Liver (tissue), 9 donors: Measurements from ENCODE around the gene ENTREP3. TPM values are rescaled to one million over a fixed set of nuclear protein-coding genes. Genes with fewer than 3 reads are reported as not detected.

Source experiments
- DNase-seq: peaks from one replicate; pipeline ENCODE4 v3.0.0-alpha.2; 2017; ENCODE audit warnings: low spot score
- H3K27ac ChIP-seq, 2 donors: one replicate each; pipeline ENCODE4 v1.7.0; 2013; ENCODE audit warnings: inconsistent platforms in 2 of 2, low read length in 2 of 2, control low read depth in 1 of 2, low read depth in 1 of 2, mild to moderate bottlenecking in 1 of 2
- H3K27me3 ChIP-seq, 4 donors: one replicate each; pipeline versions ENCODE4 v1.6.1 to v1.7.0; 2013; ENCODE audit warnings: low read length in 3 of 4, inconsistent platforms in 1 of 4, mild to moderate bottlenecking in 1 of 4, moderate library complexity in 1 of 4; ENCODE audit not compliant: control insufficient read depth in 4 of 4, insufficient read depth in 4 of 4
- H3K36me3 ChIP-seq, 4 donors: one replicate each; pipeline versions ENCODE4 v1.6.1 to v1.7.0; 2013; ENCODE audit warnings: low read length in 3 of 4, mild to moderate bottlenecking in 3 of 4, low read depth in 1 of 4, moderate library complexity in 1 of 4; ENCODE audit not compliant: control insufficient read depth in 4 of 4, insufficient read depth in 3 of 4
- H3K4me1 ChIP-seq, 4 donors: one replicate each; pipeline versions ENCODE4 v1.6.1 to v1.7.0; 2013; ENCODE audit warnings: low read length in 3 of 4, mild to moderate bottlenecking in 3 of 4, moderate library complexity in 1 of 4; ENCODE audit not compliant: control insufficient read depth in 4 of 4, insufficient read depth in 4 of 4
- H3K4me3 ChIP-seq, 3 donors: one replicate each; pipeline versions ENCODE4 v1.6.1 to v1.7.0; 2013; ENCODE audit warnings: low read length in 3 of 3, control low read depth in 1 of 3, low read depth in 1 of 3, mild to moderate bottlenecking in 1 of 3
- H3K9ac ChIP-seq, 2 donors: one replicate each; pipeline ENCODE4 v1.7.0; 2013; ENCODE audit warnings: low read length in 2 of 2, mild to moderate bottlenecking in 2 of 2, moderate library complexity in 2 of 2, control low read depth in 1 of 2, low read depth in 1 of 2
- H3K9me3 ChIP-seq, 4 donors: one replicate each; pipeline versions ENCODE4 v1.6.1 to v1.7.0; 2013; ENCODE audit warnings: low read length in 3 of 4; ENCODE audit not compliant: control insufficient read depth in 4 of 4
- CTCF ChIP-seq: fragments of 150-350 bp; IDR thresholded peaks from 2 replicates; pipeline ENCODE4 v1.5.1; 2017; ENCODE audit warnings: improper control_type of control experiment, low read depth, low read length; ENCODE audit not compliant: missing input control
- EGR1 ChIP-seq, 2 donors: IDR thresholded peaks; 2 replicates each; pipeline ENCODE4 v1.6.1; 2016 to 2018; ENCODE audit warnings: antibody characterized with exemption in 2 of 2, low read depth in 2 of 2
- FOXA1 ChIP-seq: IDR thresholded peaks from 2 replicates; pipeline ENCODE4 v1.6.1; 2016; ENCODE audit warnings: antibody characterized with exemption
- FOXA2 ChIP-seq: IDR thresholded peaks from 2 replicates; pipeline ENCODE4 v1.6.1; 2016; ENCODE audit warnings: antibody characterized with exemption
- GABPA ChIP-seq, 2 donors: IDR thresholded peaks in 1 of 2; conservative IDR thresholded peaks in 1 of 2; 2 replicates each; pipeline ENCODE4 v1.6.1; 2016; ENCODE audit warnings: antibody characterized with exemption in 2 of 2, mild to moderate bottlenecking in 1 of 2, moderate library complexity in 1 of 2
- HNF4A ChIP-seq, 2 donors: conservative IDR thresholded peaks; 2 replicates each; pipeline ENCODE4 v1.6.1; 2016; ENCODE audit warnings: antibody characterized with exemption in 2 of 2, mild to moderate bottlenecking in 2 of 2
- HNF4G ChIP-seq: IDR thresholded peaks from 2 replicates; pipeline ENCODE4 v1.6.1; 2016; ENCODE audit warnings: antibody characterized with exemption
- JUND ChIP-seq, 2 donors: IDR thresholded peaks; 2 replicates each; pipeline ENCODE4 v1.6.1; 2016; ENCODE audit warnings: antibody characterized with exemption in 2 of 2
- MAX ChIP-seq: IDR thresholded peaks from 2 replicates; pipeline ENCODE4 v1.6.1; 2016; ENCODE audit warnings: antibody characterized with exemption
- NR2F2 ChIP-seq: IDR thresholded peaks from 2 replicates; pipeline ENCODE4 v1.6.1; 2016; ENCODE audit warnings: antibody characterized with exemption
- RAD21 ChIP-seq, 2 donors: IDR thresholded peaks; 2 replicates each; pipeline ENCODE4 v1.6.1; 2016; ENCODE audit warnings: antibody characterized with exemption in 2 of 2, mild to moderate bottlenecking in 2 of 2
- REST ChIP-seq: IDR thresholded peaks from 2 replicates; pipeline ENCODE4 v1.6.1; 2016; ENCODE audit warnings: antibody characterized with exemption, mild to moderate bottlenecking
- RXRA ChIP-seq, 2 donors: IDR thresholded peaks; 2 replicates each; pipeline ENCODE4 v1.6.1; 2017 to 2018; ENCODE audit warnings: antibody characterized with exemption in 2 of 2, mild to moderate bottlenecking in 1 of 2
- SP1 ChIP-seq: IDR thresholded peaks from 2 replicates; pipeline ENCODE4 v1.6.1; 2018; ENCODE audit warnings: antibody characterized with exemption, mild to moderate bottlenecking
- TAF1 ChIP-seq: conservative IDR thresholded peaks from 2 replicates; pipeline ENCODE4 v1.6.1; 2016; ENCODE audit warnings: antibody characterized with exemption, mild to moderate bottlenecking
- YY1 ChIP-seq: IDR thresholded peaks from 2 replicates; pipeline ENCODE4 v1.6.1; 2016; ENCODE audit warnings: antibody characterized with exemption, mild to moderate bottlenecking
- ZBTB33 ChIP-seq: IDR thresholded peaks from 2 replicates; pipeline ENCODE4 v1.6.1; 2016; ENCODE audit warnings: antibody characterized with exemption
- WGBS: extraction: QIAGEN DNeasy Blood & Tissue Kit; methylation state at CpG from one replicate; pipeline ENCODE4 v1.1.7; 2013; 5-methylcytosine and 5-hydroxymethylcytosine counted together
- polyA plus RNA-seq, 2 donors: library from polyadenylated mRNA; stranded (reverse) in 1 of 2; unstranded in 1 of 2; fragments of 200-250 nt in 1 of 2; fragments of >200 nt in 1 of 2; fragmentation: Nextera tagmentation in 1 of 2; extraction: Ambion mirVana in 1 of 2; gene quantifications; one replicate each; pipeline versions ENCODE4 v1.2.1 to v1.2.3, GENCODE V29; 2013 to 2015
- total RNA-seq, 2 donors: library from RNA; depleted of rRNA; stranded (reverse); fragments of >200 nt; gene quantifications; one replicate each; pipeline ENCODE4 v1.2.3, GENCODE V29; 2014
- TF ChIP-seq, protein P1 (sequence below): IDR thresholded peaks from 2 replicates; pipeline ENCODE4 v1.6.1; 2016; ENCODE audit warnings: antibody characterized with exemption
- donor health status: healthy.
- donor health status: healthy.
- donor health status: healthy.
- donor health status: healthy.
- donor health status: healthy.

The ENTREP3 gene
- total and polyA plus RNA-seq, 4 donors = 2.8 to 7.9 (median 3.5) TPM

GRCh38 chr1:155296661-155297060, 41.4 kb upstream of the ENTREP3 start:
- H3K9me3 ChIP-seq = no peaks in the 10 kb centered on the region
- WGBS = 89% methylated on average over 3 of the region's 3 CpGs
- H3K9ac ChIP-seq = no peak overlapping the region
- H3K36me3 ChIP-seq = peaks cover 0 to 37% (median 22%) of the 10 kb centered on the region in 4 donors
- no peaks in the 10 kb centered on the region for H3K27me3 ChIP-seq
- no peak for DNase-seq
- TF ChIP-seq HNF4G = no peak
- no peak for TF ChIP-seq CTCF
- TF ChIP-seq YY1 = no peak
- no peak for TF ChIP-seq RXRA (IDR thresholded peaks at IDR 0.05)
- TF ChIP-seq, protein P1, sequence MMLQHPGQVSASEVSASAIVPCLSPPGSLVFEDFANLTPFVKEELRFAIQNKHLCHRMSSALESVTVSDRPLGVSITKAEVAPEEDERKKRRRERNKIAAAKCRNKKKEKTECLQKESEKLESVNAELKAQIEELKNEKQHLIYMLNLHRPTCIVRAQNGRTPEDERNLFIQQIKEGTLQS = no peak
- no peak for TF ChIP-seq MAX
- no peak for TF ChIP-seq SP1
- TF ChIP-seq JUND (IDR thresholded peaks at IDR 0.05) = no peak
- no peak for TF ChIP-seq FOXA1
- no peak for TF ChIP-seq HNF4A (conservative IDR thresholded peaks at IDR 0.05)
- TF ChIP-seq ZBTB33 = no peak
- no peak for TF ChIP-seq NR2F2
- TF ChIP-seq GABPA (IDR thresholded peaks at IDR 0.05 in 1 of 2, conservative IDR thresholded peaks at IDR 0.05 in 1 of 2) = no peak
- TF ChIP-seq EGR1 (IDR thresholded peaks at IDR 0.05; ENCODE audit: low read depth in 2 of 2) = no peak
- TF ChIP-seq FOXA2 = no peak
- TF ChIP-seq REST = no peak
- no peak for TF ChIP-seq TAF1
- TF ChIP-seq RAD21 (IDR thresholded peaks at IDR 0.05) = no peak
- peaks cover 0 to 28% (median 13%) of the 10 kb centered on the region in 4 donors for H3K4me1 ChIP-seq
- no peak overlapping the region for H3K4me3 ChIP-seq
- H3K27ac ChIP-seq = no peak overlapping the region

- peaks cover 0 to 22% (median 9%) of the 10 kb centered on the region in 4 donors for H3K4me1 ChIP-seq
- H3K27me3 ChIP-seq = no peaks in the 10 kb centered on the region
- no peak overlapping the region for H3K4me3 ChIP-seq
- 94% methylated on average over 7 of the region's 7 CpGs for WGBS
- no peak overlapping the region for H3K27ac ChIP-seq
- H3K9me3 ChIP-seq = no peaks in the 10 kb centered on the region
- DNase-seq = no peak
- H3K9ac ChIP-seq = no peak overlapping the region
- H3K36me3 ChIP-seq = peaks cover 0 to 42% (median 25%) of the 10 kb centered on the region in 4 donors
- TF ChIP-seq NR2F2 (no peak), EGR1 (IDR thresholded peaks at IDR 0.05; ENCODE audit: low read depth in 2 of 2) (no peak)
Measured at GRCh38 chr1:155295942-155296267, 40.6 kb upstream of the ENTREP3 start.
